GM18867 (cell line): Measurements from ENCODE around the gene DLG2.
"Not testable (repeated sequence)": the region's sequence is repeated elsewhere in the genome, so short reads cannot be mapped to it uniquely, and the experiment has no call there.

Experiments
- ATAC-seq: cut with Tn5 transposase; IDR thresholded peaks from one replicate; pipeline ENCODE4 v1.9.1; 2021; ENCODE audit warnings: mild to moderate bottlenecking, moderate library complexity; ENCODE audit not compliant: unreplicated experiment

The DLG2 gene

GRCh38 chr11:85247797-85248196 lies 379.3 kb downstream of the DLG2 start:
- ATAC-seq: no peak

- no peak for ATAC-seq
Measured at GRCh38 chr11:85238906-85239305, 388.2 kb downstream of the DLG2 start.

DNA sequence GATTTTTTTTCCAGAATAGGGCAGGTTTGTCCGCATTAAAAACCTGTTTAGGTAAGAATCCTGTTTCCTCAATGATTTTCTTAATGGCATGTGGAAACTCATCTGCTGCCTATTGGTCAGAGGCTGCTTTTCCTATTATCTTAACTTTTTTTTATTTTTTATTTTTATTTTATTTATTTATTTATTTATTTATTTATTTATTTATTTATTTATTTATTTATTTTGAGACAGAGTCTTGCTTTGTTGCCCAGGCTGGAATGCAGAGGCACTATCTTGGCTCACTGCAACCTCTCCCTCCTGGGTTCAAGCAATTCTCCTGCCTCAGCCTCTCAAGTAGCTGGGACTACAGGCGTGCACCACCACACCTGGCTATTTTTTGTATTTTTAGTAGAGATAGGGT lies 389.1 kb downstream of the DLG2 start:
- ATAC-seq: not testable (repeated sequence)

DNA sequence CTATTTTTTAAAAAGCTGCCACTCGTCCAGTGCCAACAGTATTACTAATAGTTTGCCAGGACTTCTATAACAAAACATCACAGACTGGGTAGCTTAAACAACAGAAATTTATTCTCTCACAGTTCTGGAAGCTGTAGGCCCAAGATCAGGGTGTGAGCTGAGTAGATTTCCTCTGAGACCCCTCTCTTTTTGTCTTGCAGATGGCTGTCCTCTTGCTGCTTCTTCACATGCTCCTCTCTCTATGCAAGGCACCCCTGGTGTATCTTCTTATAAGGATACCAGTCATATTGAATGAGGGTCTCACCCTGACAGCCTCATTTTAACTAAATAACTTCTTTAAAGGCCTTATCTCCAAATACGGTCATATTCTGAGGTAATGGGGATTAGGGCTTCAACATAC lies 390.9 kb downstream of the DLG2 start:
- no peak for ATAC-seq

DNA sequence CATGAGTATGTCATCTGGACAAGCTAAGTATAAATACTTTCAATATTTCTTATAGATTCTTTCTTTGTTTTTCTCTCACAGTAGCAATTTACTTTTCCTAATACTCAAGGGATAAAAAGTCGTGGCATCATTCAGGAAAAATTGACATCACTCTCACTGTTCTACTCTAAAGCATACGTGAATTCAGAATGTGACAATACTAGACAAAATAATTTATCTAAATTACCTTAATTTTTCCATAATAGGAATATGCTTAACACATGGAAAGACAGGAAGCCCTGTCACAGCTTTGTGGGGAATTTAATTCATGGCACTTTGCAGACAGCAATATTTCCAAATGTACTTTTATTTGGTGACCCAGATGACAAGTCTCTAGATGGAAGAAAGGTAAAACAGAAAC lies 394.6 kb downstream of the DLG2 start:
- no peak for ATAC-seq

DNA sequence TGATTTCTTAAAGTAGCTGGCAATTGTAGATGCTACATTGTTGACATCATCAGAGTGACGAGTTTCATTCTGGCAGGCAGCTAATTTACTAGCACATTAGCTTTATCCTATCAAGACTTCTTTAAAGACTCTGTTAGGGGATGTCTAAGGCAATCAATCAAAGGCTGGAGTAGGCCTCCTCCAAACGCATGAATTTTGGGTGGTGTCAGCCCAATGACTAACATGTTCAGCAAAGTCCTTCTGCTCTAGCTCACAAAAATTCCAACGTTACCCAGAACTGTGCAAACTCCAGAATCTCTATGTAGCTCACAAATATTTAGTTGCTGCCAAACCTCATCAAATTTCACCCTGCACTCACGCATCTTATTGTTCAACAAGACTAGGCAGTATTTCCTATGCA lies 395.6 kb downstream of the DLG2 start:
- no peak for ATAC-seq

DNA sequence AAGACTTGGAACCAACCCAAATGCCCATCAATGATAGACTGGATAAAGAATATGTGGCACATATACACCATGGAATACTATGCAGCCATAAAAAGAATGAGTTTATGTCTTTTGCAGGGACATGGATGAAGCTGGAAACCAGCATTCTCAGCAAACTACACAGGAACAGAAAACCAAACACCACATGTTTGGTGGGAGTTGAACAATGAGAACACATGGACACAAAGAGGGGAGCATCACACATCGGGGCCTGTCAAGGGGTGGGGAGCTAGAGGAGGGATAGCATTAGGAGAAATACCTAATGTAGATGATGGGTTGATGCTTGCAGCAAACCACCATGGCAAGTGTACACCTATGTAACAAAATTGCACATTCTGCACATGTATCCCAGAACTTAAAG lies 397.4 kb downstream of the DLG2 start:
- ATAC-seq: not testable (repeated sequence)

GRCh38 chr11:85196968-85197367 lies 430.2 kb downstream of the DLG2 start:
- no peak for ATAC-seq

- no peak for ATAC-seq
Measured at GRCh38 chr11:85195934-85196333, 431.2 kb downstream of the DLG2 start.

DNA sequence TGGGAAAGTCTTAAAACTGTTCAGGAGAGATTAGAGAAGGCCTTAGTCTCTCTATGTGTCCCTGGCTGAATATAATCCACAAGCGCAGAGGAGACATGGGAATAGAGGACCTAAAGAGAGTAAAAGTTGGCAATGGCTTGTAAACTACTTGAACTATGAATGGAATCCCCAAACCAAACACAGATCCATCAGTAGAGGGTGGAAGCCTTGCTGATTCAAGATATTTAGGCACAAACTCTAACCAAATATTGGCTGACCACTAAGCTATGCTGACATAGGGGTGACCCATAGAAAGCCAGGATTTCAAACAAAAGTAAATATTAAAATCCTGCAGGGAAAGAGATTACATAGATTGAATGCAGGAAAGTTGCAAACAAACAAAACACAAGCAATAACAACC lies 439.2 kb downstream of the DLG2 start:
- ATAC-seq: no peak

- no peak for ATAC-seq
Measured at GRCh38 chr11:85184721-85185120, 442.4 kb downstream of the DLG2 start.

- peak; percentile 93 for ATAC-seq
Measured at GRCh38 chr11:85182441-85183387, 444.4 kb downstream of the DLG2 start.

DNA sequence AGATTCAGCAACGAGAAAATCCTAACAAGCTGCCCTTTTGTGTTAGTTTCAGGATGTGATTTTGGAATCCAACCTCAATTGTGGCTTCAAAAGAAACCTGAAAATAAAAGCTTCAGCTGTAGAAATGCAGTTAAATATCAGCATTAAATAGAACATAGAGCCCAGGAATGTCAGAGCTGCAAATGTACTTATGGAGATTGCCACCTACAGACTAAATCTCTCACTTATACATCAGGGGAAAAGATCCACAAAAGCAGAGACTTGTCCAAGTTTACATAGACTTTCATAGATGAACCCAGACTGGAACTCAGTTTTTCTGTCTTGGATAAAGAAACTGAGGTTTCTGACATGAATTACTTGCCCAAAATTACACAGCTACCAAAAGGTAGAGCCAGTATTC lies 446.6 kb downstream of the DLG2 start:
- no peak for ATAC-seq

GRCh38 chr11:85171648-85172257 lies 455.4 kb downstream of the DLG2 start:
- ATAC-seq: no peak

- no peak for ATAC-seq
Measured at GRCh38 chr11:85170184-85170583, 457.0 kb downstream of the DLG2 start.

- no peak for ATAC-seq
Measured at GRCh38 chr11:85167471-85167870, 459.7 kb downstream of the DLG2 start.

DNA sequence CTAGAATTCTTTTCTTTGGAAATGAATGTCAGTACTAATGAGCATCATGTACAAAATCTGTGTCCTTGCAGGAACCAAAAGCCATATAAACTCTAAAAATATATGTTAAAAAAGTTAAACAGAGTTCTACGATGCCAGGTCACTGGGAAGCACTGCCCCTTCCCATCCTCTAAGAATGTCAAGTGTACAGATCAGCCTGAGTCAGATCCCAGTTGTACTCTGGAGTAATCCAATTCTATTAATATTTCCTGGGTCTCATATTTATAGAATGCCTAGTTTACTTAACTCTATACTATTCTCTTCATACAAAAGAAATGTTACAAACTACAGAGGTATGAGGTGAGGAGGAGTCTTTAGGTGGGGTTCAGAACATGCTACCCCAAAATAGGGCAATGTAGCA lies 460.1 kb downstream of the DLG2 start:
- ATAC-seq: no peak

DNA sequence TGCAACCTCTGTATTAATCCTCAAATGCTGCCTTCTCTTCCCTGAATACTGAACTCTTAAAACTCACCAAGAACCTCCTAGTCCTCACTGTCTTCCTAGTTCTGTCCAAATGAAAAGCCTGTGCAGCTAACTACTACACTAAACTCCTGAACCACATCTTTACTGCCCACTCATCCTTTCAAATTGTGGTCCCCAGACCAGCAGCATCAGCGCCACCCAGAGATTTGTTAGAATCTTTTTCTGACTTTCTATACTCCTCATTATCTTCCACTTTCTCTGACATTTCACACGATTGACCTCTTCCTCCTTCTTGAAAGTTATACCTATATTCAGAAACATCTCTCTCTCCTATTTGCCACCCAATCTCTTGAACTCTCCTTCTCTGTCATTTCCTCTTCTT lies 461.3 kb downstream of the DLG2 start:
- ATAC-seq: peak; percentile 72

- ATAC-seq: no peak
Measured at GRCh38 chr11:85164743-85165142, 462.4 kb downstream of the DLG2 start.

- ATAC-seq: no peak
Measured at GRCh38 chr11:85154294-85154693, 472.9 kb downstream of the DLG2 start.

GRCh38 chr11:85137597-85137996 lies 489.5 kb downstream of the DLG2 start:
- ATAC-seq: no peak

- ATAC-seq: no peak
Measured at GRCh38 chr11:85133636-85134035, 493.5 kb downstream of the DLG2 start.
